ENCODE results near the gene ZC3H18. TPM values are rescaled to one million over a fixed set of nuclear protein-coding genes. Genes with fewer than 3 reads are reported as not detected.

The ZC3H18 gene
- total RNA-seq, 3 donors from 2014 or later, result 37.4 to 54.8 (median 48.1) TPM

DNA sequence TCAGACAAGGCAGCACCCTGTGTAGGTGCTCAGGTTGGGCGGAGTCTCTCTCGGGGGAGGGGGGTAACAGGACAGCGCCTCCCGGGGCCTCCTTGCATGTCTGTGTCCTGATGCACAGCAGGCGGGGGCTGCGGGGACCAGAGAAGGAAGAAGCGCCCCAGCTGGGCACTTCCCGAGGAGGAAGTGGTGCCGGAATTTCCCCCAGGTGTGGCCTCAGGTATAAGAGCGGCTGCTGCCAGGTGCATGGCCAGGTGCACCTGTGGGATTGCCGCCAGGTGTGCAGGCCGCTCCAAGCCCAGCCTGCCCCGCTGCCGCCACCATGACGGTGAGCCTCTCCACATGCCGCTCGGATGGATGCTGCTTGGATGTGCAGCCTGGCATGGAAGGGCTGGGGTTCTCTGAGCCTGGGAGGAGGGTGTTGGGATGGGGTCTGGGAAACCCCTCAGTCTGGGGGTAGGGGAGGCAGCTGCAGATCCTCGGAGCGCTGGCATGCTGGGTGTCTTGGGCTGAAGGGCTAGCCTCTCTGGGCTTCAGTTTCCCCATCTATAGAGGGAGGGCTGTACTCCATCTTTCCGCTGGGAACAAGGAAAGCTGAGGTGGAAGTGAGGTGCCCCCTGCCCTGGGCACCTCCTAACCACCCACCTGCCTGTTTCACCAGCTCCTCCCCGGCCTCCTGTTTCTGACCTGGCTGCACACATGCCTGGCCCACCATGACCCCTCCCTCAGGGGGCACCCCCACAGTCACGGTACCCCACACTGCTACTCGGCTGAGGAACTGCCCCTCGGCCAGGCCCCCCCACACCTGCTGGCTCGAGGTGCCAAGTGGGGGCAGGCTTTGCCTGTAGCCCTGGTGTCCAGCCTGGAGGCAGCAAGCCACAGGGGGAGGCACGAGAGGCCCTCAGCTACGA is 68.4 kb downstream of the ZC3H18 start, which contains the start of gene IL17C:
Gene IL17C (plus strand): TSS at position 250 of the 908 bp plus-strand sequence. CDS start 70 bp downstream, at position 320.
- H3K4me1 ChIP-seq (ENCODE audit: low read depth), result peaks cover 23% of the 10 kb centered on the region
- ATAC-seq (peak; percentile 64), DNase-seq (peak; percentile 82 to 90 (median 83))
- TF ChIP-seq, protein P1, sequence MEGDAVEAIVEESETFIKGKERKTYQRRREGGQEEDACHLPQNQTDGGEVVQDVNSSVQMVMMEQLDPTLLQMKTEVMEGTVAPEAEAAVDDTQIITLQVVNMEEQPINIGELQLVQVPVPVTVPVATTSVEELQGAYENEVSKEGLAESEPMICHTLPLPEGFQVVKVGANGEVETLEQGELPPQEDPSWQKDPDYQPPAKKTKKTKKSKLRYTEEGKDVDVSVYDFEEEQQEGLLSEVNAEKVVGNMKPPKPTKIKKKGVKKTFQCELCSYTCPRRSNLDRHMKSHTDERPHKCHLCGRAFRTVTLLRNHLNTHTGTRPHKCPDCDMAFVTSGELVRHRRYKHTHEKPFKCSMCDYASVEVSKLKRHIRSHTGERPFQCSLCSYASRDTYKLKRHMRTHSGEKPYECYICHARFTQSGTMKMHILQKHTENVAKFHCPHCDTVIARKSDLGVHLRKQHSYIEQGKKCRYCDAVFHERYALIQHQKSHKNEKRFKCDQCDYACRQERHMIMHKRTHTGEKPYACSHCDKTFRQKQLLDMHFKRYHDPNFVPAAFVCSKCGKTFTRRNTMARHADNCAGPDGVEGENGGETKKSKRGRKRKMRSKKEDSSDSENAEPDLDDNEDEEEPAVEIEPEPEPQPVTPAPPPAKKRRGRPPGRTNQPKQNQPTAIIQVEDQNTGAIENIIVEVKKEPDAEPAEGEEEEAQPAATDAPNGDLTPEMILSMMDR (IDR thresholded peaks at IDR 0.05), result no peak
- H3K36me3 ChIP-seq (ENCODE audit: low read depth), result no peaks in the 10 kb centered on the region
- no peaks in the 10 kb centered on the region for H3K9me3 ChIP-seq
- H3K4me3 ChIP-seq, result no peak within 1 kb of the TSS
- intact Hi-C loops (cut with DNase I, micrococcal nuclease), result no loop called here

DNA sequence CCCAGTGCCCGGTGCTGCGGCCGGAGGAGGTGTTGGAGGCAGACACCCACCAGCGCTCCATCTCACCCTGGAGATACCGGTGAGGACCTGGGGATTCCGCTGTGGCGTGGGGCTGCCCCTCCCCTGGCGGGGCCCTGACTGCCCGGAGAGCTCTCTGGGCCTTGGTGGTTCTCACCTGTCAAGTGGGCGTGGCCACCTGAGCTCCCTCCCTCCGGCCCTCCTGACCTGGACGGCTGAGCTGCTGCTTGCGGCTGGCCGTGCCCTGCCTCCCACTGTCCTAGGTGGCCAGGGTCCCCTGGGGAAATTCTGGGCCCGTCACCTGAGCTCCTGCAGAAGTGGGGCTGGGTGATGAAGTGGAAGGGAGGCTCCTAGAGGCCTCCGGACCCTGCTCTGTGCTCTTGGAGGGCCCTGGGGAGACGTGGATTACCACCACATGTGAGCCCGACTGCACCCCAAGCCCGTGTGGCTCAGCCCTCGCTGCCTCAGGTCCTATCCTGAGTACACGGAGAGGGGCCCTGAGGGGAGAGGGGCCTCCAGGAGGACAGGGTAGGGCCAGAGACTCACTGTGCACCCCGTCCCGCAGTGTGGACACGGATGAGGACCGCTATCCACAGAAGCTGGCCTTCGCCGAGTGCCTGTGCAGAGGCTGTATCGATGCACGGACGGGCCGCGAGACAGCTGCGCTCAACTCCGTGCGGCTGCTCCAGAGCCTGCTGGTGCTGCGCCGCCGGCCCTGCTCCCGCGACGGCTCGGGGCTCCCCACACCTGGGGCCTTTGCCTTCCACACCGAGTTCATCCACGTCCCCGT is 69.2 kb downstream of the ZC3H18 start:
- Histone ChIP-seq H3K9me3 (no peaks in the 10 kb centered on the region), H3K4me3 (no peak overlapping the region), H3K36me3 (ENCODE audit: low read depth) (no peaks in the 10 kb centered on the region), H3K4me1 (ENCODE audit: low read depth) (peaks cover 18% of the 10 kb centered on the region)
- ATAC-seq (peak; percentile 49), DNase-seq (peak; percentile 76 to 86 (median 81))
- TF ChIP-seq, protein P1 (IDR thresholded peaks at IDR 0.05), result no peak
- intact Hi-C loops (cut with DNase I, micrococcal nuclease), result no loop called here

DNA sequence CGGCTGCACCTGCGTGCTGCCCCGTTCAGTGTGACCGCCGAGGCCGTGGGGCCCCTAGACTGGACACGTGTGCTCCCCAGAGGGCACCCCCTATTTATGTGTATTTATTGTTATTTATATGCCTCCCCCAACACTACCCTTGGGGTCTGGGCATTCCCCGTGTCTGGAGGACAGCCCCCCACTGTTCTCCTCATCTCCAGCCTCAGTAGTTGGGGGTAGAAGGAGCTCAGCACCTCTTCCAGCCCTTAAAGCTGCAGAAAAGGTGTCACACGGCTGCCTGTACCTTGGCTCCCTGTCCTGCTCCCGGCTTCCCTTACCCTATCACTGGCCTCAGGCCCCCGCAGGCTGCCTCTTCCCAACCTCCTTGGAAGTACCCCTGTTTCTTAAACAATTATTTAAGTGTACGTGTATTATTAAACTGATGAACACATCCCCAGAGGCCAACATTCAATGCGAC is 69.9 kb downstream of the ZC3H18 start:
- Histone ChIP-seq H3K9me3 (no peaks in the 10 kb centered on the region), H3K4me3 (no peak overlapping the region), H3K36me3 (ENCODE audit: low read depth) (no peaks in the 10 kb centered on the region), H3K4me1 (ENCODE audit: low read depth) (peaks cover 14% of the 10 kb centered on the region)
- TF ChIP-seq, protein P1 (IDR thresholded peaks at IDR 0.05), result no peak
- intact Hi-C loops (cut with DNase I, micrococcal nuclease), result no loop called here
- DNase-seq, result no peak
- ATAC-seq, result no peak

DNA sequence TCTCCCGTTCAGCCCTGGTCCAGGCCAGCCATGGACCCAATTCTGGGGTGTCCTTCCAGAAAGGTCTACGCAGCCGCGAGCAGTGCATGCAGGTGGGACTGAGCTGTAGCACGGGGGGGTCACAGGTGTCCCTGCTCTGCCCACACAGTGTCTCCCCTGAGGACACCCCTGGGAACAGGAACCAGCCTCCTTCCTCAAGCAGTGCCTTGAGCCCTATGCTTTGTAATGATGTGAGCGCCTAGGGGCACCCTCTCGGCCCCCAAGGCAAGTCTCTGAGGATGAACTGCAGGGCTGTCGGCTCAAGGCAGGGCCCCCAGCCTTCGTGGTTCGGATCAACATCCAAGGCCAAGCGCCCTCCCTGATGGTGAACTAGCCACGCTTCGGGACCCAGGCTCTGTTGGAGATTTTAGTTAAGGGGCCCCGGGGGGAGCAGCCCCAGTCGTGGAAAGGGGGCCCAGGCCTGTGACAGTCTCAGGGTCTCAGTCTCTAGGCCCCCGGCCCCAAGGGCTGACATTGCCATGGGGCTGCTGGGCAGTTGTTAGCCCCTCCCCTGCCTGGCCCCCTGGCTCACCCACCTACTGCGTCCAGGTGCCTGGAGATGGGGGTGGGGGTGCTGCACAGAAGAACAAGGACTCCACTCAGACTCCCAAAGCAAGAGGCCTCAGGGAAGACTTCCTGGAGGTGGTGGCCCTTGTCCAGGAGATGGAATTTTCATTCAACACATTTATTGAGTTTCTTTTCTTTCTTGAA is 70.5 kb downstream of the ZC3H18 start:
- DNase-seq (no peak), ATAC-seq (no peak)

More for the DNA sequence above, 70.5 kb downstream of the ZC3H18 start:
- Histone ChIP-seq H3K9me3 (no peaks in the 10 kb centered on the region), H3K4me3 (no peak overlapping the region), H3K4me1 (ENCODE audit: low read depth) (peaks cover 14% of the 10 kb centered on the region), H3K36me3 (ENCODE audit: low read depth) (no peaks in the 10 kb centered on the region)
- intact Hi-C loops (cut with DNase I, micrococcal nuclease), result no loop called here
- TF ChIP-seq, protein P1 (IDR thresholded peaks at IDR 0.05), result no peak
